Measurements from ENCODE around the gene KCTD20.

DNA sequence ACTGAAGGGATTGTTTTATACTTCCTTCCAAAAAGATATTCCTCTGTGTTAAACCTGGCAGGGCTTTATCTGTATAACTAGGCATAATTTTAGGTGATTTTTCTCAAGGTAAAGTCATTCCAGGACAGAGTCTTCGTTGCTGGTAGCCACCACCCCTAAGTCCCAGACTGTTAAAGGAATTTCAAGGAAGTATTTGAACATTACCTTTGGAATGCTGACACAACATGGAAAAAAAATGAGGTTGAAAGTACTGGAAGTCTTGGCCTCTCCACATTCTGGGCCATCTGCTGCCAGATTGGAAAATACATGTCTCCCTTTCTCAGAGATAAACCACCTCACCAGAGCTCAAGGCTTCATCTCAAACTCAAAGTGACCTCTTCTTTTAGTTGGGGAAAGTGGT lies 28.3 kb upstream of the KCTD20 start:
- TF ChIP-seq POLR2A (IDR thresholded peaks at IDR 0.05) (no peak), CTCF (IDR thresholded peaks at IDR 0.05) (no peak), POLR2AphosphoS5 (IDR thresholded peaks at IDR 0.05) (no peak)
